Measurements from ENCODE around the gene SGCD. TPM values are rescaled to one million over a fixed set of nuclear protein-coding genes. Genes with fewer than 3 reads are reported as not detected.

The SGCD gene
- total and polyA plus RNA-seq, 4 donors, result 12.2 to 129 (median 22.3) TPM

DNA sequence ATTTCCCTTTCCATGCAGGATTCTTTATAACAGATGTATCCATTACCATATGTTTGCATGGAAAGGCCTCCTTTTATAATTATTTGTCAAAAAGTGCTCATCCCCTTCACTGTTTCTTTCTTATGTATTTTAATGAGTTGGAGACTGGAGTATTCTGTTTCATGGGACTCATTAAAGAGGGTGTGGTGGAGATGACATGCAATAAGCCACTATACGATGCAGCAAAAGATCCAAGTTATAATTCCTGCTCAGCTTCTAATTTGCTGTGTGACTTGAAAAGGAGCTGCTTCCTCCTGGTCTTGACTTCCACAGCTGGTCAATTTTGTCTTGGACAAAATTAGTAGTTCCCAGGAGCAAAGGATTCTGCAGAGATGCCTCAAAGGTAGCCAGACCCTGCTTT is 13.9 kb downstream of the SGCD start:
- WGBS, 2 donors, result 95 to 96% methylated on average over 1 of the region's 1 CpG
- Histone ChIP-seq H3K27me3 (ENCODE audit: control insufficient read depth in 1 of 2, insufficient read depth in 2 of 2, low read length in 1 of 2) (no peaks in the 10 kb centered on the region), H3K36me3 (ENCODE audit: control insufficient read depth in 1 of 2, insufficient read depth in 2 of 2, low read length in 1 of 2) (peaks cover 0 to 5% of the 10 kb centered on the region in 2 donors), H3K4me1 (ENCODE audit: control insufficient read depth in 1 of 2, insufficient read depth in 2 of 2, low read length in 2 of 2) (no peaks in the 10 kb centered on the region), H3K9me3 (ENCODE audit: control insufficient read depth, low read length) (no peaks in the 10 kb centered on the region), H3K4me3 (ENCODE audit: low read length in 2 of 2) (no peak overlapping the region), H3K27ac (ENCODE audit: low read depth in 1 of 2, low read length in 2 of 2) (no peak overlapping the region)
- intact Hi-C loops (cut with DNase I), result no loop called here
- DNase-seq, result no peak
- no peak for ATAC-seq (ENCODE audit: low FRiP score)

DNA sequence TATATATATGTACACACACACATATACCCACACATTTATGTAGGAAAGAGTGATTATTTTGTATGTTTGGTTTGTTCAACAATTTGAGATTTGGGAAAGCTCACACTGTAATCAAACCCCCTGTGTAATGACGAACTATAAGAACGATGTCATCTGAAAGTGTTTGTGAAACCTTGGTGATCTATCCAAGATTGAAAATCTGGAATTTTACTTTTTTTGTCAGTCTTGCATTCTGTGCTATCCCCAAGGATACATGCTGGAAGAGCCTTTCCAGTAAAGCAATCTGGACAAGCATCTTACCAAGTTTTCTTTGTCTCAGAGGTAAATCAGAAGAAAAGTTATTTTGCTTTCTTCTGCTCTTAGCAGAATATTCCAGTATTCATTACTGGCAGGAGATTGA is 23.3 kb downstream of the SGCD start:
- ATAC-seq (ENCODE audit: low FRiP score), result no peak
- intact Hi-C loops (cut with DNase I), result no loop called here
- no peaks in the 10 kb centered on the region for H3K9me3 ChIP-seq (ENCODE audit: control insufficient read depth, low read length)
- no peak overlapping the region for H3K27ac ChIP-seq (ENCODE audit: low read depth in 1 of 2, low read length in 2 of 2)
- 80 to 94% methylated on average over 2 of the region's 2 CpGs for WGBS, 2 donors
- no peaks in the 10 kb centered on the region for H3K4me1 ChIP-seq (ENCODE audit: control insufficient read depth in 1 of 2, insufficient read depth in 2 of 2, low read length in 2 of 2)
- no peak overlapping the region for H3K4me3 ChIP-seq (ENCODE audit: low read length in 2 of 2)
- H3K36me3 ChIP-seq (ENCODE audit: control insufficient read depth in 1 of 2, insufficient read depth in 2 of 2, low read length in 1 of 2), result peaks cover 3 to 5% of the 10 kb centered on the region in 2 donors
- no peak for DNase-seq
- H3K27me3 ChIP-seq (ENCODE audit: control insufficient read depth in 1 of 2, insufficient read depth in 2 of 2, low read length in 1 of 2), result no peaks in the 10 kb centered on the region

DNA sequence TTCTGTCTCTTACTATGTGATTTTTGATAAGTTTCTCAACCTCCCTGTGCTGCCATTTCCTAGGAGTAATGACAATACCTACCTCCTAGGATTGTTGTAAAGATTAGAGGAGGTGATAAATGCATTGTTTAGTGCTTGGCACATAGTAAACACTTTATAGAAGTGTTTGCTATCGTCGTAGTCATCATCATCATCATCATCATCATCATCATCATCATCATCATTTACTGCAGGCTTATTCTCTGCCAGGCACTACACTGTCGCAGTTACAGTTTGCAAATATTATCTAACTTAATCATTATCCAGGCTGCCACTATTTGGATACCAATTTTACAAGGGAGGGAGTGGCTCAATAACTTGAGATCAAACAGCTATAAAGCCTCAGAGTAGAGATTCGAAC is 24.5 kb downstream of the SGCD start:
- WGBS, 2 donors, result 89 to 90% methylated on average over 4 of the region's 4 CpGs

DNA sequence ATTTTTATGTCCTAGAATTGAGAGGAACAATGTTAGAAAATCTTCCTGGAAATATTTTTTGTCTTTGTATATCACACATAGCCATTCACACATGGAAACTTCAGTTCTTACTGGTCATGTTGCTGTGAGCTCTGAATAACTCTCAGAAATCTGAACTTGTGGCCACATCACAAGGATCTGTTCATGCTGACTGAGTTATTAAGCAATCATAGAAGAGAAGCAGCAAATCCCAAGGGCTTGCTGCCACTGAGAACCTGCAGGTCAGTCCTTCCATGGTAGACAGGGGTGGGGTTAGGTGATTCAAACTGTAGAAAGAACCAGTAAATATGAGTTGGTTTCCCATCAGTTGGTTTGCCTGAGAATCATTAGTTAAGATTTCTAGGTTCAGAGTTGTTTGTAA is 27.6 kb downstream of the SGCD start:
- intact Hi-C loops (cut with DNase I), result no loop called here
- no peak for ATAC-seq (ENCODE audit: low FRiP score)
- Histone ChIP-seq H3K4me3 (ENCODE audit: low read length in 2 of 2) (no peak overlapping the region), H3K4me1 (ENCODE audit: control insufficient read depth in 1 of 2, insufficient read depth in 2 of 2, low read length in 2 of 2) (peaks cover 0 to 2% of the 10 kb centered on the region in 2 donors), H3K27me3 (ENCODE audit: control insufficient read depth in 1 of 2, insufficient read depth in 2 of 2, low read length in 1 of 2) (no peaks in the 10 kb centered on the region), H3K36me3 (ENCODE audit: control insufficient read depth in 1 of 2, insufficient read depth in 2 of 2, low read length in 1 of 2) (peaks cover 3 to 4% of the 10 kb centered on the region in 2 donors), H3K9me3 (ENCODE audit: control insufficient read depth, low read length) (no peaks in the 10 kb centered on the region), H3K27ac (ENCODE audit: low read depth in 1 of 2, low read length in 2 of 2) (no peak overlapping the region)
- no peak for DNase-seq

More for the DNA sequence above, 24.5 kb downstream of the SGCD start:
- H3K4me3 ChIP-seq (ENCODE audit: low read length in 2 of 2), result no peak overlapping the region
- no peak for DNase-seq
- no peaks in the 10 kb centered on the region for H3K27me3 ChIP-seq (ENCODE audit: control insufficient read depth in 1 of 2, insufficient read depth in 2 of 2, low read length in 1 of 2)
- peaks cover 3% of the 10 kb centered on the region in 2 donors for H3K36me3 ChIP-seq (ENCODE audit: control insufficient read depth in 1 of 2, insufficient read depth in 2 of 2, low read length in 1 of 2)
- no peak overlapping the region for H3K27ac ChIP-seq (ENCODE audit: low read depth in 1 of 2, low read length in 2 of 2)
- H3K9me3 ChIP-seq (ENCODE audit: control insufficient read depth, low read length), result no peaks in the 10 kb centered on the region
- no peak for ATAC-seq (ENCODE audit: low FRiP score)
- intact Hi-C loops (cut with DNase I), result no loop called here
- no peaks in the 10 kb centered on the region for H3K4me1 ChIP-seq (ENCODE audit: control insufficient read depth in 1 of 2, insufficient read depth in 2 of 2, low read length in 2 of 2)

DNA sequence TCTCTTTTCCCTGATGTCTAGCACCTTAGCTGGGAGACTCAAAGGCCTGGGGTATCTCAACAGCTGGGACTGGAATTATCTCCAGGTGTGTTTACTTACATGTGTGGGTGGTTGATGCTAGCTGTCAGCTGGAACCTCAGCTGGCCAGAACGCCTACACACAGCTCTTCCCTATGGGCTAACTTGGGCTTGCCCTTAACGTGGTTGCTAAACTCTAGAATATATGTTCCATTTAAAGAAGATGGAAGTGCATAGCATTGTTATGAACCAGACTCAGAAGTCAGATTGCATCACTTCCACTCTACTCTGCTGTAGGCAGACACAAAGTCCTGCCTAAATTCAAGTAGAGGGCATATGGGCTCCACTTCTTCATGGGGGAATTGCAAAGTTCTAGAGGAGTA is 29.3 kb downstream of the SGCD start:
- DNase-seq (no peak), ATAC-seq (ENCODE audit: low FRiP score) (no peak)
- H3K4me3 ChIP-seq (ENCODE audit: low read length in 2 of 2), result no peak overlapping the region
- intact Hi-C loops (cut with DNase I), result no loop called here
- 83 to 87% methylated on average over 2 of the region's 2 CpGs for WGBS, 2 donors
- H3K4me1 ChIP-seq (ENCODE audit: control insufficient read depth in 1 of 2, insufficient read depth in 2 of 2, low read length in 2 of 2), result peaks cover 0 to 2% of the 10 kb centered on the region in 2 donors
- H3K36me3 ChIP-seq (ENCODE audit: control insufficient read depth in 1 of 2, insufficient read depth in 2 of 2, low read length in 1 of 2), result peaks cover 2 to 4% of the 10 kb centered on the region in 2 donors
- H3K9me3 ChIP-seq (ENCODE audit: control insufficient read depth, low read length), result no peaks in the 10 kb centered on the region
- H3K27me3 ChIP-seq (ENCODE audit: control insufficient read depth in 1 of 2, insufficient read depth in 2 of 2, low read length in 1 of 2), result no peaks in the 10 kb centered on the region
- H3K27ac ChIP-seq (ENCODE audit: low read depth in 1 of 2, low read length in 2 of 2), result no peak overlapping the region

DNA sequence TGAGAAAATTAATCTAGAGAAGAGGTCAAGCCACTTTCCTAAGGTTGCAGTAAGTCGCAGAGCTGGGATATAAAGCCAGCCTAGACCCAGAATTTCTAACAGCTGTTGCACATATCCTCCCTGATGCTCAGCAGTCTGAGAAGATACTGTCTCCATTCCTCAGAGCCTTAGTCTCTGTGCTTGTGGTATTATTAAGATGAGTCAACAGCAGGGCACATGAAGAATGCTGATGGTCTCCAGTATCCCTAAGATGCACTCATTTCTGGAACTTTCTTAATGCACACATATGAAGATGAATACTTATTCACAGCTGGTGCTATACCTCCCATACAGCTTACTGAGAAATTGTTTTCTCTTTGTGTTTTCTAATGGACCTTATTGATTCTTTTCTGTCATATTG is 32.5 kb downstream of the SGCD start:
- H3K4me1 ChIP-seq (ENCODE audit: control insufficient read depth in 1 of 2, insufficient read depth in 2 of 2, low read length in 2 of 2), result peaks cover 0 to 2% of the 10 kb centered on the region in 2 donors
- intact Hi-C loops (cut with DNase I), result no loop called here
- no peak overlapping the region for H3K27ac ChIP-seq (ENCODE audit: low read depth in 1 of 2, low read length in 2 of 2)
- no peaks in the 10 kb centered on the region for H3K9me3 ChIP-seq (ENCODE audit: control insufficient read depth, low read length)
- 93 to 100% methylated on average over 1 of the region's 1 CpG for WGBS, 2 donors
- DNase-seq, result no peak
- H3K36me3 ChIP-seq (ENCODE audit: control insufficient read depth in 1 of 2, insufficient read depth in 2 of 2, low read length in 1 of 2), result peaks cover 2 to 4% of the 10 kb centered on the region in 2 donors
- H3K27me3 ChIP-seq (ENCODE audit: control insufficient read depth in 1 of 2, insufficient read depth in 2 of 2, low read length in 1 of 2), result no peaks in the 10 kb centered on the region
- ATAC-seq (ENCODE audit: low FRiP score), result no peak
- no peak overlapping the region for H3K4me3 ChIP-seq (ENCODE audit: low read length in 2 of 2)

DNA sequence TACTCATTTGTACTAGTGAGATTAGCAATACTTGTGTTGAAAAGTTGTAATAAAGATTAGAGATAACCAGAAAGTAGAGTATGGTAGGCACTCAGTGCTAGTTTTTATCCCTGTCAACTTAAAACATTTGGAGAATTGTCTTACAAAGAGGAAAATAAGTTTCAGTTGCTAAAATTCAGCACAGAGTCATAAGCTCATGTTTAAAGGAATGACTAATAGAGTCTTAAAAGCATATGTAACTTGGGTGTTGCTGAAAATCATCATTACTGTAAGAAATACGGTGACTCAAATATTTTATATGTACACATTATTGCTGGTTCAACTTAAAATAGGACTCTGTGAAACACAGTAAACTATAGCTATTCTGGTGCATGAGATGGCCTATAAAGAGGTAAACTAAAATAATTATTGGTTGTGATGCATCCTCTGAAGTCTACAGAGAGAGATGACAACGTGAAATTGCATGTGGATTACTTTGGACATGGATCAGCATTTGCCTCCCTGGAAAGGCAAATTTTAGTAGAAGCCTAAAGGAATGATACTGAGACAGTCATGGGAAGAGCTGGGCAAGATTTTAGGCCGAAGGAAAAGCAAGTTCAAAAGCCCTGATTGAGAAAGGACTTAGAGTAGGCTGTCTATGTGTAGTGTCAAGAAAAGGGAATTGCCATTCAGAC is 34.6 kb downstream of the SGCD start:
- H3K27ac ChIP-seq (ENCODE audit: low read depth in 1 of 2, low read length in 2 of 2), result no peak overlapping the region
- no peaks in the 10 kb centered on the region for H3K27me3 ChIP-seq (ENCODE audit: control insufficient read depth in 1 of 2, insufficient read depth in 2 of 2, low read length in 1 of 2)
- 81 to 88% methylated on average over 3 of the region's 3 CpGs for WGBS, 2 donors
- H3K36me3 ChIP-seq (ENCODE audit: control insufficient read depth in 1 of 2, insufficient read depth in 2 of 2, low read length in 1 of 2), result peaks cover 0 to 1% of the 10 kb centered on the region in 2 donors
- intact Hi-C loops (cut with DNase I), result no loop called here
- H3K4me1 ChIP-seq (ENCODE audit: control insufficient read depth in 1 of 2, insufficient read depth in 2 of 2, low read length in 2 of 2), result peaks cover 0 to 2% of the 10 kb centered on the region in 2 donors
- ATAC-seq (ENCODE audit: low FRiP score) (no peak), DNase-seq (no peak)
- no peaks in the 10 kb centered on the region for H3K9me3 ChIP-seq (ENCODE audit: control insufficient read depth, low read length)
- H3K4me3 ChIP-seq (ENCODE audit: low read length in 2 of 2), result no peak overlapping the region

DNA sequence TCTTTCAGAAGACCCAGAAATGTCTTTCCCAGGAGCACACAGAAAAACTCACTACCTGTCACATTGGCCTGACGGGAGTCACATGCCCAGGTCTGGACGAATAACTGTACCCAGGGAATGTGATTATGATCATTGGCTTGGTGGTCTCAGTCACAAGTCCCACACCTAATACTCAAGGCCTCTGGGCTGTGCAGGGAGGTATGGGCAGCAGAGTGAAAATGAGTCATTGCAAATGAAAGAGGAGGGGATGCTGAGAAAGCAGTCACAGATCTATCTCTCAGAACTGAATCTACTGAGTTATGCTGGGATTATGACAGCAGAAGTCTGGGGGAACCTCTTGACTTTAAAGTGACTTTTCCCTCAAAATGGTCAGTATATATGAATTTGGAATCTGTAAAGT is 36.9 kb downstream of the SGCD start:
- no peaks in the 10 kb centered on the region for H3K27me3 ChIP-seq (ENCODE audit: control insufficient read depth in 1 of 2, insufficient read depth in 2 of 2, low read length in 1 of 2)
- no peak overlapping the region for H3K27ac ChIP-seq (ENCODE audit: low read depth in 1 of 2, low read length in 2 of 2)
- H3K4me3 ChIP-seq (ENCODE audit: low read length in 2 of 2), result no peak overlapping the region
- H3K9me3 ChIP-seq (ENCODE audit: control insufficient read depth, low read length), result no peaks in the 10 kb centered on the region
- 91 to 93% methylated on average over 2 of the region's 2 CpGs for WGBS, 2 donors
- no peaks in the 10 kb centered on the region for H3K36me3 ChIP-seq (ENCODE audit: control insufficient read depth in 1 of 2, insufficient read depth in 2 of 2, low read length in 1 of 2)
- no peak for DNase-seq
- intact Hi-C loops (cut with DNase I), result no loop called here
- no peak for ATAC-seq (ENCODE audit: low FRiP score)
- no peaks in the 10 kb centered on the region for H3K4me1 ChIP-seq (ENCODE audit: control insufficient read depth in 1 of 2, insufficient read depth in 2 of 2, low read length in 2 of 2)

DNA sequence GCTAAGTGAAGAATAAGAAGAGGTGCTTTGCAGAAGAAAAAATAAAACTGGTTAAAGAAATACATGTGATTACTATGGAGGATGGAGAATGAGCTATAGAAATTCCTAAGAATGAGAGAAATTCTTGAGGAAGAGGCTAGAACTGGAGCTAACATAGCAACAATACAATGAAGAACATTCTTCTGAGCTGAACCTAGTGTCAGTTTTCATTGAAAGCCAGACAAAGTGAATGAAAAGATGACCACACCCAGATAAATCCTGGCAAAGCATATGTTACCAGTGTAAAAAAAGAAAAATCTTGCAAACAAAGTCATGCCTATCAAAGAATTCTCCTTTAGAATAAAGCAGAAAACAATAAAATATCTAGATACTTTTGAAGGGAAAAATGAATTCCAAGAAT is 39.6 kb downstream of the SGCD start:
- intact Hi-C loops (cut with DNase I), result no loop called here
- H3K4me3 ChIP-seq (ENCODE audit: low read length in 2 of 2), result no peak overlapping the region
- no peaks in the 10 kb centered on the region for H3K36me3 ChIP-seq (ENCODE audit: control insufficient read depth in 1 of 2, insufficient read depth in 2 of 2, low read length in 1 of 2)
- peaks cover 0 to 4% of the 10 kb centered on the region in 2 donors for H3K4me1 ChIP-seq (ENCODE audit: control insufficient read depth in 1 of 2, insufficient read depth in 2 of 2, low read length in 2 of 2)
- ATAC-seq (ENCODE audit: low FRiP score), result no peak
- H3K27me3 ChIP-seq (ENCODE audit: control insufficient read depth in 1 of 2, insufficient read depth in 2 of 2, low read length in 1 of 2), result no peaks in the 10 kb centered on the region
- no peak for DNase-seq
- H3K9me3 ChIP-seq (ENCODE audit: control insufficient read depth, low read length), result no peaks in the 10 kb centered on the region
- H3K27ac ChIP-seq (ENCODE audit: low read depth in 1 of 2, low read length in 2 of 2), result no peak overlapping the region
